ENCODE data around the gene LMO7.

Gene LMO7

GRCh38 chr13:75801388-75801945 lies 165.3 kb downstream of the LMO7 start:
- DNase-seq (ENCODE audit: low read depth) = no peak

- DNase-seq (ENCODE audit: low read depth) = no peak
Measured at GRCh38 chr13:75802161-75802560, 166.0 kb downstream of the LMO7 start.

- no peak for DNase-seq (ENCODE audit: low read depth)
Measured at GRCh38 chr13:75803164-75803611, 167.1 kb downstream of the LMO7 start.

GRCh38 chr13:75804054-75804453 lies 167.9 kb downstream of the LMO7 start:
- no peak for DNase-seq (ENCODE audit: low read depth)

GRCh38 chr13:75804605-75805004 lies 168.5 kb downstream of the LMO7 start:
- DNase-seq (ENCODE audit: low read depth) = no peak

GRCh38 chr13:75806117-75806516 lies 170.0 kb downstream of the LMO7 start:
- no peak for DNase-seq (ENCODE audit: low read depth)

- no peak for DNase-seq (ENCODE audit: low read depth)
Measured at GRCh38 chr13:75811361-75811760, 175.2 kb downstream of the LMO7 start.

GRCh38 chr13:75811841-75812240 lies 175.7 kb downstream of the LMO7 start:
- no peak for DNase-seq (ENCODE audit: low read depth)

- no peak for DNase-seq (ENCODE audit: low read depth)
Measured at GRCh38 chr13:75812751-75813181, 176.6 kb downstream of the LMO7 start.

- no peak for DNase-seq (ENCODE audit: low read depth)
Measured at GRCh38 chr13:75813323-75813722, 177.2 kb downstream of the LMO7 start.

- DNase-seq (ENCODE audit: low read depth) = no peak
Measured at GRCh38 chr13:75818179-75818967, 182.2 kb downstream of the LMO7 start.

GRCh38 chr13:75818968-75819225 lies 182.8 kb downstream of the LMO7 start:
- DNase-seq (ENCODE audit: low read depth) = no peak

- DNase-seq (ENCODE audit: low read depth) = no peak
Measured at GRCh38 chr13:75825161-75825560, 189.0 kb downstream of the LMO7 start.

GRCh38 chr13:75825594-75825993 lies 189.5 kb downstream of the LMO7 start:
- no peak for DNase-seq (ENCODE audit: low read depth)

GRCh38 chr13:75826391-75826790 lies 190.3 kb downstream of the LMO7 start:
- no peak for DNase-seq (ENCODE audit: low read depth)

- DNase-seq (ENCODE audit: low read depth) = no peak
Measured at GRCh38 chr13:75829830-75830229, 193.7 kb downstream of the LMO7 start.

GRCh38 chr13:75830842-75831241 lies 194.7 kb downstream of the LMO7 start:
- DNase-seq (ENCODE audit: low read depth) = no peak

GRCh38 chr13:75831389-75831788 lies 195.3 kb downstream of the LMO7 start:
- no peak for DNase-seq (ENCODE audit: low read depth)

GRCh38 chr13:75832812-75833211 lies 196.7 kb downstream of the LMO7 start:
- no peak for DNase-seq (ENCODE audit: low read depth)

- DNase-seq (ENCODE audit: low read depth) = no peak
Measured at GRCh38 chr13:75836441-75836840, 200.3 kb downstream of the LMO7 start.

GRCh38 chr13:75838366-75839005 lies 202.4 kb downstream of the LMO7 start:
- DNase-seq (ENCODE audit: low read depth) = no peak

GRCh38 chr13:75839406-75839805 lies 203.3 kb downstream of the LMO7 start:
- no peak for DNase-seq (ENCODE audit: low read depth)

- no peak for DNase-seq (ENCODE audit: low read depth)
Measured at GRCh38 chr13:75841905-75842304, 205.8 kb downstream of the LMO7 start.

- DNase-seq (ENCODE audit: low read depth) = no peak
Measured at GRCh38 chr13:75843074-75843473, 206.9 kb downstream of the LMO7 start.

All from stimulated activated CD8-positive, alpha-beta memory T cell treated with anti-CD3 and anti-CD28 coated beads, Interleukin-7, amount 100 ng/mL, for 24 hours (primary cell).